Measurements from ENCODE around the gene GFM1.
"Not testable (repeated sequence)": the region's sequence is repeated elsewhere in the genome, so short reads cannot be mapped to it uniquely, and the experiment has no call there.

Gene GFM1

GRCh38 chr3:158678687-158679086, 34.4 kb downstream of the GFM1 start:
- no peak for DNase-seq

- DNase-seq, result peak; percentile 13
These were observed 35.2 kb downstream of the GFM1 start for GRCh38 chr3:158679547-158680000.

- no peak for DNase-seq
These were observed 36.5 kb downstream of the GFM1 start for GRCh38 chr3:158680861-158681260.

- DNase-seq, result peak; percentile 67
These were observed 39.1 kb downstream of the GFM1 start for GRCh38 chr3:158683230-158683962.

- DNase-seq, result peak; percentile 29
These were observed 40.8 kb downstream of the GFM1 start for GRCh38 chr3:158685159-158685558.

- not testable (repeated sequence) for DNase-seq
These were observed 49.6 kb downstream of the GFM1 start for GRCh38 chr3:158693866-158694456.

- DNase-seq, result peak; percentile 58
These were observed 52.3 kb downstream of the GFM1 start for GRCh38 chr3:158696618-158697017.

- DNase-seq, result no peak
These were observed 56.2 kb downstream of the GFM1 start for GRCh38 chr3:158700559-158700958.

GRCh38 chr3:158701420-158702065, 57.2 kb downstream of the GFM1 start:
- DNase-seq, result peak; percentile 33

GRCh38 chr3:158702815-158703481, 58.6 kb downstream of the GFM1 start:
- DNase-seq, result peak; percentile 78

- peak; percentile 3 for DNase-seq
These were observed 59.2 kb downstream of the GFM1 start for GRCh38 chr3:158703566-158703965.

- peak; percentile 99 for DNase-seq
These were observed 65.3 kb downstream of the GFM1 start for GRCh38 chr3:158709666-158710083.

GRCh38 chr3:158710601-158711000, 66.3 kb downstream of the GFM1 start:
- DNase-seq, result peak; percentile 12

- peak; percentile 94 for DNase-seq
These were observed 67.6 kb downstream of the GFM1 start for GRCh38 chr3:158711886-158712285.

- DNase-seq, result no peak
These were observed 68.1 kb downstream of the GFM1 start for GRCh38 chr3:158712443-158712842.

- DNase-seq, result peak; percentile 35
These were observed 68.8 kb downstream of the GFM1 start for GRCh38 chr3:158713094-158713499.

GRCh38 chr3:158717576-158717975, 73.2 kb downstream of the GFM1 start:
- DNase-seq, result no peak

- DNase-seq, result peak; percentile 88
These were observed 74.3 kb downstream of the GFM1 start for GRCh38 chr3:158718490-158719170.

- no peak for DNase-seq
These were observed 77.8 kb downstream of the GFM1 start for GRCh38 chr3:158722108-158722507.

- no peak for DNase-seq
These were observed 79.7 kb downstream of the GFM1 start for GRCh38 chr3:158723991-158724390.

- DNase-seq, result peak; percentile 98
These were observed 81.2 kb downstream of the GFM1 start for GRCh38 chr3:158725348-158726011.

Measured in fibroblast of skin of abdomen (primary cell).